ENCODE measurements around the gene TTLL9. TPM values are rescaled to one million over a fixed set of nuclear protein-coding genes. Genes with fewer than 3 reads are reported as not detected.

The TTLL9 gene
- total and polyA plus RNA-seq, 10 of the 15 experiments (the other 5 are each of a cell fraction or from before 2014, with no cell fraction given) = 0.03 to 0.77 (median 0.11) TPM; not detected in 2

GRCh38 chr20:31913431-31914157 lies 43.2 kb downstream of the TTLL9 start:
- ChIA-PET RAD21 (ENCODE audit: unreplicated experiment) (interaction anchor here (0.6 kb wide), 2 partner anchors 17 to 743 kb away, joined by 3 read pairs; no protein-coding TSS in a partner anchor), SMC1A (ENCODE audit: uncharacterized antibody, unreplicated experiment) (interaction anchor here (0.8 to 1.4 kb wide), 4 partner anchors 16 to 24 kb away, joined by 3 to 11 read pairs (median 3); no protein-coding TSS in a partner anchor), POLR2A (interaction anchor here (1.0 to 1.5 kb wide), 2 partner anchors 17 to 18 kb away, joined by 4 to 7 read pairs; no protein-coding TSS in a partner anchor), CTCF (interaction anchor here (2.5 kb wide), 1 partner anchor 38 kb away, joined by 14 read pairs; the partner anchor contains the start of gene PDRG1)
- Histone ChIP-seq H3K4me3 (no peak overlapping the region), H3K79me2 (ENCODE audit: control insufficient read depth, insufficient read depth, low read length) (no peaks in the 10 kb centered on the region), H4K20me1 (ENCODE audit: control insufficient read depth, insufficient read depth) (no peaks in the 10 kb centered on the region), H2AFZ (ENCODE audit: control insufficient read depth, low read depth, low read length) (no peak overlapping the region), H3K9ac (ENCODE audit: control insufficient read depth, insufficient read depth, low read length) (no peak overlapping the region), H3K4me1 (ENCODE audit: control insufficient read depth, insufficient read depth, low read length) (no peaks in the 10 kb centered on the region), H3K4me2 (ENCODE audit: control insufficient read depth, insufficient read depth) (no peak overlapping the region), H3K36me3 (ENCODE audit: control insufficient read depth in 2 of 2, insufficient read depth in 2 of 2, low read length in 1 of 2) (no peaks in the 10 kb centered on the region), H3K27me3 (replicated peaks in 1 of 2; ENCODE audit: control insufficient read depth in 2 of 2, insufficient read depth in 2 of 2, low read length in 1 of 2) (no peaks in the 10 kb centered on the region), H3K27ac (ENCODE audit: control insufficient read depth, insufficient read depth) (no peak overlapping the region), H3K9me3 (replicated peaks; ENCODE audit: control insufficient read depth, insufficient read depth, low read length) (no peaks in the 10 kb centered on the region)
- WGBS (ENCODE audit: insufficient coverage, insufficient replicate concordance, low lambda C conversion rate, missing lambda C conversion rate) = 40% methylated on average over 15 of the region's 15 CpGs
- no peak for ATAC-seq
- in situ Hi-C loops (cut with MboI) (no loop called here), intact Hi-C loops (cut with micrococcal nuclease; ENCODE audit: unreplicated experiment) (no loop called here)
- FAIRE-seq = no peak
- no peak for DNase-seq (ENCODE audit: low read depth, low spot score)
- no TSS peak for BruUV-seq (replicated peaks)
- no peak for TF ChIP-seq STAT1 (conservative IDR thresholded peaks at IDR 0.05)
- no peak for TF ChIP-seq E2F8 (IDR thresholded peaks at IDR 0.05; ENCODE audit: low read depth, partially characterized antibody)
- TF ChIP-seq EED (IDR thresholded peaks at IDR 0.05; ENCODE audit: low read depth) = no peak
- TF ChIP-seq JUNB (IDR thresholded peaks at IDR 0.05) = no peak
- TF ChIP-seq MEF2A (IDR thresholded peaks at IDR 0.05; ENCODE audit: insufficient read depth, low read depth, low read length) = no peak
- TF ChIP-seq NR2C1 (IDR thresholded peaks at IDR 0.05) = no peak
- TF ChIP-seq POLR2AphosphoS2 (IDR thresholded peaks at IDR 0.05; ENCODE audit: low read depth, low read length) = no peak
- no peak for TF ChIP-seq LARP7 (IDR thresholded peaks at IDR 0.05)
- TF ChIP-seq EGR1 (IDR thresholded peaks at IDR 0.05; ENCODE audit: borderline replicate concordance in 1 of 2, low read depth in 2 of 2, low read length in 2 of 2) = no peak
- no peak for TF ChIP-seq GABPA (IDR thresholded peaks at IDR 0.05; ENCODE audit: low read depth)
- TF ChIP-seq YBX1 (IDR thresholded peaks at IDR 0.05) = no peak
- TF ChIP-seq, protein P1, sequence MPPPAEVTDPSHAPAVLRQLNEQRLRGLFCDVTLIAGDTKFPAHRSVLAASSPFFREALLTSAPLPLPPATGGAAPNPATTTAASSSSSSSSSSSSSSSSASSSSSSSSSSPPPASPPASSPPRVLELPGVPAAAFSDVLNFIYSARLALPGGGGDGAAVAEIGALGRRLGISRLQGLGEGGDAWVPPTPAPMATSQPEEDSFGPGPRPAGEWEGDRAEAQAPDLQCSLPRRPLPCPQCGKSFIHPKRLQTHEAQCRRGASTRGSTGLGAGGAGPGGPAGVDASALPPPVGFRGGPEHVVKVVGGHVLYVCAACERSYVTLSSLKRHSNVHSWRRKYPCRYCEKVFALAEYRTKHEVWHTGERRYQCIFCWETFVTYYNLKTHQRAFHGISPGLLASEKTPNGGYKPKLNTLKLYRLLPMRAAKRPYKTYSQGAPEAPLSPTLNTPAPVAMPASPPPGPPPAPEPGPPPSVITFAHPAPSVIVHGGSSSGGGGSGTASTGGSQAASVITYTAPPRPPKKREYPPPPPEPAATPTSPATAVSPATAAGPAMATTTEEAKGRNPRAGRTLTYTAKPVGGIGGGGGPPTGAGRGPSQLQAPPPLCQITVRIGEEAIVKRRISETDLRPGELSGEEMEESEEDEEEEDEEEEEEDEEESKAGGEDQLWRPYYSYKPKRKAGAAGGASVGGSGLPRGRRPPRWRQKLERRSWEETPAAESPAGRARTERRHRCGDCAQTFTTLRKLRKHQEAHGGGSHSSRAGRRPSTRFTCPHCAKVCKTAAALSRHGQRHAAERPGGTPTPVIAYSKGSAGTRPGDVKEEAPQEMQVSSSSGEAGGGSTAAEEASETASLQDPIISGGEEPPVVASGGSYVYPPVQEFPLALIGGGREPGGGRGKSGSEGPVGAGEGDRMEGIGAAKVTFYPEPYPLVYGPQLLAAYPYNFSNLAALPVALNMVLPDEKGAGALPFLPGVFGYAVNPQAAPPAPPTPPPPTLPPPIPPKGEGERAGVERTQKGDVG (CRISPR knock-in tag; IDR thresholded peaks at IDR 0.05) = no peak
- TF ChIP-seq, protein P2, sequence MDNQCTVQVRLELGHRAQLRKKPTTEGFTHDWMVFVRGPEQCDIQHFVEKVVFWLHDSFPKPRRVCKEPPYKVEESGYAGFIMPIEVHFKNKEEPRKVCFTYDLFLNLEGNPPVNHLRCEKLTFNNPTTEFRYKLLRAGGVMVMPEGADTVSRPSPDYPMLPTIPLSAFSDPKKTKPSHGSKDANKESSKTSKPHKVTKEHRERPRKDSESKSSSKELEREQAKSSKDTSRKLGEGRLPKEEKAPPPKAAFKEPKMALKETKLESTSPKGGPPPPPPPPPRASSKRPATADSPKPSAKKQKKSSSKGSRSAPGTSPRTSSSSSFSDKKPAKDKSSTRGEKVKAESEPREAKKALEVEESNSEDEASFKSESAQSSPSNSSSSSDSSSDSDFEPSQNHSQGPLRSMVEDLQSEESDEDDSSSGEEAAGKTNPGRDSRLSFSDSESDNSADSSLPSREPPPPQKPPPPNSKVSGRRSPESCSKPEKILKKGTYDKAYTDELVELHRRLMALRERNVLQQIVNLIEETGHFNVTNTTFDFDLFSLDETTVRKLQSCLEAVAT (IDR thresholded peaks at IDR 0.05) = no peak
- no peak for TF ChIP-seq CTCF (IDR thresholded peaks at IDR 0.05 in 2 of 3, conservative IDR thresholded peaks at IDR 0.05 in 1 of 3; ENCODE audit: control insufficient read depth in 2 of 3, extremely low read depth in 1 of 3, insufficient read depth in 1 of 3, low read depth in 3 of 3, low read length in 3 of 3)
